Measurements from ENCODE around the gene RPS19. TPM values are rescaled to one million over a fixed set of nuclear protein-coding genes. Genes with fewer than 3 reads are reported as not detected.

Gene RPS19
- total RNA-seq, 1 experiment from 2014 or later: 3,297 TPM

- DNase-seq: no peak
- ChIA-PET CTCF (no interaction called here), POLR2A (no interaction called here)
- Mint-ChIP-seq H3K4me3 (ENCODE audit: unreplicated experiment) (no peak overlapping the region), H3K27me3 (ENCODE audit: insufficient read depth, unreplicated experiment) (peaks cover 5% of the 10 kb centered on the region), H3K36me3 (ENCODE audit: insufficient read depth, unreplicated experiment) (no peaks in the 10 kb centered on the region), H3K9me3 (ENCODE audit: unreplicated experiment) (no peaks in the 10 kb centered on the region), H3K4me1 (ENCODE audit: low read depth, unreplicated experiment) (no peaks in the 10 kb centered on the region), H3K27ac (ENCODE audit: unreplicated experiment) (no peak overlapping the region)
- Histone ChIP-seq H3K4me3 (ENCODE audit: low read depth, low read length) (no peak overlapping the region), H3K36me3 (ENCODE audit: control insufficient read depth, insufficient read depth, low read length) (no peaks in the 10 kb centered on the region), H3K4me1 (no peaks in the 10 kb centered on the region), H3K9me3 (no peaks in the 10 kb centered on the region), H3K27me3 (replicated peaks; ENCODE audit: control insufficient read depth, insufficient read depth, low read length) (no peaks in the 10 kb centered on the region; the same call in 1 of the 2 replicates)
- intact Hi-C loops (cut with micrococcal nuclease; ENCODE audit: unreplicated experiment): no loop called here
- BruUV-seq (replicated peaks): no TSS peak
- TF ChIP-seq CTCF (IDR thresholded peaks at IDR 0.05; ENCODE audit: insufficient read depth in 1 of 2, low read depth in 1 of 2, low read length in 1 of 2, severe bottlenecking in 1 of 2, unreplicated experiment in 1 of 2): no peak
These were observed 55.1 kb downstream of the RPS19 start for GRCh38 chr19:41915021-41915775.

- no peaks in the 10 kb centered on the region; the same call in 1 of the 2 replicates for H3K27me3 ChIP-seq (replicated peaks; ENCODE audit: control insufficient read depth, insufficient read depth, low read length)
- CTCF ChIA-PET: no interaction called here
These were observed 55.8 kb downstream of the RPS19 start for GRCh38 chr19:41915776-41916414.

GRCh38 chr19:41917676-41918075, 57.6 kb downstream of the RPS19 start:
- ChIA-PET CTCF (no interaction called here), POLR2A (no interaction called here)
- no peaks in the 10 kb centered on the region for H3K27me3 ChIP-seq (replicated peaks; ENCODE audit: control insufficient read depth, insufficient read depth, low read length)

More at GRCh38 chr19:41915776-41916414, 55.8 kb downstream of the RPS19 start:
- DNase-seq: no peak
- no peak for TF ChIP-seq CTCF (IDR thresholded peaks at IDR 0.05; ENCODE audit: insufficient read depth in 1 of 2, low read depth in 1 of 2, low read length in 1 of 2, severe bottlenecking in 1 of 2, unreplicated experiment in 1 of 2)
- H3K4me3 ChIP-seq (ENCODE audit: low read depth, low read length): no peak overlapping the region
- H3K9me3 ChIP-seq: no peaks in the 10 kb centered on the region
- POLR2A ChIA-PET: no interaction called here
- H3K4me3 Mint-ChIP-seq (ENCODE audit: unreplicated experiment): no peak overlapping the region
- intact Hi-C loops (cut with micrococcal nuclease; ENCODE audit: unreplicated experiment): no loop called here
- no peaks in the 10 kb centered on the region for H3K4me1 Mint-ChIP-seq (ENCODE audit: low read depth, unreplicated experiment)
- H3K27me3 Mint-ChIP-seq (ENCODE audit: insufficient read depth, unreplicated experiment): peaks cover 5% of the 10 kb centered on the region
- no peaks in the 10 kb centered on the region for H3K4me1 ChIP-seq
- no peaks in the 10 kb centered on the region for H3K36me3 ChIP-seq (ENCODE audit: control insufficient read depth, insufficient read depth, low read length)
- H3K36me3 Mint-ChIP-seq (ENCODE audit: insufficient read depth, unreplicated experiment): no peaks in the 10 kb centered on the region
- H3K9me3 Mint-ChIP-seq (ENCODE audit: unreplicated experiment): no peaks in the 10 kb centered on the region
- no peak overlapping the region for H3K27ac Mint-ChIP-seq (ENCODE audit: unreplicated experiment)
- no TSS peak for BruUV-seq (replicated peaks)

More at GRCh38 chr19:41917676-41918075, 57.6 kb downstream of the RPS19 start:
- Histone ChIP-seq H3K4me3 (ENCODE audit: low read depth, low read length) (no peak overlapping the region), H3K36me3 (ENCODE audit: control insufficient read depth, insufficient read depth, low read length) (no peaks in the 10 kb centered on the region), H3K4me1 (no peaks in the 10 kb centered on the region), H3K9me3 (no peaks in the 10 kb centered on the region)
- Mint-ChIP-seq H3K27ac (ENCODE audit: unreplicated experiment) (no peak overlapping the region), H3K4me1 (ENCODE audit: low read depth, unreplicated experiment) (peaks cover 6% of the 10 kb centered on the region), H3K4me3 (ENCODE audit: unreplicated experiment) (no peak overlapping the region), H3K9me3 (ENCODE audit: unreplicated experiment) (no peaks in the 10 kb centered on the region), H3K27me3 (ENCODE audit: insufficient read depth, unreplicated experiment) (peaks cover 8% of the 10 kb centered on the region), H3K36me3 (ENCODE audit: insufficient read depth, unreplicated experiment) (no peaks in the 10 kb centered on the region)
- BruUV-seq (replicated peaks): no TSS peak
- intact Hi-C loops (cut with micrococcal nuclease; ENCODE audit: unreplicated experiment): no loop called here
- DNase-seq: no peak
- TF ChIP-seq CTCF (IDR thresholded peaks at IDR 0.05; ENCODE audit: insufficient read depth in 1 of 2, low read depth in 1 of 2, low read length in 1 of 2, severe bottlenecking in 1 of 2, unreplicated experiment in 1 of 2): no peak

Measured in Caco-2 (cell line).